Endothelial cell (in vitro differentiated cells): Measurements from ENCODE around the gene PSME1. TPM values are rescaled to one million over a fixed set of nuclear protein-coding genes. Genes with fewer than 3 reads are reported as not detected.

Experiments
- DNase-seq: peaks from one replicate; pipeline ENCODE4 v3.0.0; 2021; ENCODE audit warnings: low spot score
- H3K27ac Mint-ChIP-seq: one replicate; pipeline ENCODE4 v1.8.0; 2021; ENCODE audit warnings: mixed read lengths, inconsistent platforms; ENCODE audit not compliant: unreplicated experiment
- H3K27me3 Mint-ChIP-seq: one replicate; pipeline ENCODE4 v1.8.0; 2021; ENCODE audit warnings: mild to moderate bottlenecking, moderate library complexity, mixed read lengths, inconsistent platforms; ENCODE audit not compliant: unreplicated experiment
- H3K36me3 Mint-ChIP-seq: one replicate; pipeline ENCODE4 v1.8.0; 2021; ENCODE audit warnings: mild to moderate bottlenecking, low read depth, mixed read lengths, inconsistent platforms; ENCODE audit not compliant: unreplicated experiment
- H3K4me1 Mint-ChIP-seq: one replicate; pipeline ENCODE4 v1.8.0; 2021; ENCODE audit warnings: mild to moderate bottlenecking, mixed read lengths, inconsistent platforms; ENCODE audit not compliant: unreplicated experiment
- H3K4me3 Mint-ChIP-seq: one replicate; pipeline ENCODE4 v1.8.0; 2021; ENCODE audit warnings: mild to moderate bottlenecking, mixed read lengths, inconsistent platforms; ENCODE audit not compliant: unreplicated experiment
- H3K9me3 Mint-ChIP-seq: one replicate; pipeline ENCODE4 v1.8.0; 2021; ENCODE audit warnings: mixed read lengths, inconsistent platforms; ENCODE audit not compliant: unreplicated experiment
- total RNA-seq: library from RNA; stranded (reverse); fragmentation: NEBNext Ultra II Directional; extraction: Animal tissue kit (Norgen Biotek cat#: 25700); gene quantifications from one replicate; pipeline ENCODE4 v1.2.1, GENCODE V29; 2021; ENCODE audit not compliant: unreplicated experiment
- TF ChIP-seq, protein P1 (sequence below): fragments of 200-600 bp; sonication (generic); IDR thresholded peaks from one replicate; pipeline ENCODE4 v1.5.0; 2021; ENCODE audit warnings: antibody characterized with exemption; ENCODE audit not compliant: unreplicated experiment

PSME1 gene
- total RNA-seq, 1 donor from 2014 or later, result 43.6 TPM

- Mint-ChIP-seq H3K4me3 (peak overlapping the region; percentile 42), H3K9me3 (no peaks in the 10 kb centered on the region), H3K27ac (no peak overlapping the region), H3K4me1 (peaks cover 8% of the 10 kb centered on the region), H3K36me3 (peaks cover 32% of the 10 kb centered on the region), H3K27me3 (peaks cover 7% of the 10 kb centered on the region)
- TF ChIP-seq, protein P1, sequence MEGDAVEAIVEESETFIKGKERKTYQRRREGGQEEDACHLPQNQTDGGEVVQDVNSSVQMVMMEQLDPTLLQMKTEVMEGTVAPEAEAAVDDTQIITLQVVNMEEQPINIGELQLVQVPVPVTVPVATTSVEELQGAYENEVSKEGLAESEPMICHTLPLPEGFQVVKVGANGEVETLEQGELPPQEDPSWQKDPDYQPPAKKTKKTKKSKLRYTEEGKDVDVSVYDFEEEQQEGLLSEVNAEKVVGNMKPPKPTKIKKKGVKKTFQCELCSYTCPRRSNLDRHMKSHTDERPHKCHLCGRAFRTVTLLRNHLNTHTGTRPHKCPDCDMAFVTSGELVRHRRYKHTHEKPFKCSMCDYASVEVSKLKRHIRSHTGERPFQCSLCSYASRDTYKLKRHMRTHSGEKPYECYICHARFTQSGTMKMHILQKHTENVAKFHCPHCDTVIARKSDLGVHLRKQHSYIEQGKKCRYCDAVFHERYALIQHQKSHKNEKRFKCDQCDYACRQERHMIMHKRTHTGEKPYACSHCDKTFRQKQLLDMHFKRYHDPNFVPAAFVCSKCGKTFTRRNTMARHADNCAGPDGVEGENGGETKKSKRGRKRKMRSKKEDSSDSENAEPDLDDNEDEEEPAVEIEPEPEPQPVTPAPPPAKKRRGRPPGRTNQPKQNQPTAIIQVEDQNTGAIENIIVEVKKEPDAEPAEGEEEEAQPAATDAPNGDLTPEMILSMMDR, result no peak
- DNase-seq, result no peak
Measured at GRCh38 chr14:24179294-24179960, 43.4 kb downstream of the PSME1 start.

DNA sequence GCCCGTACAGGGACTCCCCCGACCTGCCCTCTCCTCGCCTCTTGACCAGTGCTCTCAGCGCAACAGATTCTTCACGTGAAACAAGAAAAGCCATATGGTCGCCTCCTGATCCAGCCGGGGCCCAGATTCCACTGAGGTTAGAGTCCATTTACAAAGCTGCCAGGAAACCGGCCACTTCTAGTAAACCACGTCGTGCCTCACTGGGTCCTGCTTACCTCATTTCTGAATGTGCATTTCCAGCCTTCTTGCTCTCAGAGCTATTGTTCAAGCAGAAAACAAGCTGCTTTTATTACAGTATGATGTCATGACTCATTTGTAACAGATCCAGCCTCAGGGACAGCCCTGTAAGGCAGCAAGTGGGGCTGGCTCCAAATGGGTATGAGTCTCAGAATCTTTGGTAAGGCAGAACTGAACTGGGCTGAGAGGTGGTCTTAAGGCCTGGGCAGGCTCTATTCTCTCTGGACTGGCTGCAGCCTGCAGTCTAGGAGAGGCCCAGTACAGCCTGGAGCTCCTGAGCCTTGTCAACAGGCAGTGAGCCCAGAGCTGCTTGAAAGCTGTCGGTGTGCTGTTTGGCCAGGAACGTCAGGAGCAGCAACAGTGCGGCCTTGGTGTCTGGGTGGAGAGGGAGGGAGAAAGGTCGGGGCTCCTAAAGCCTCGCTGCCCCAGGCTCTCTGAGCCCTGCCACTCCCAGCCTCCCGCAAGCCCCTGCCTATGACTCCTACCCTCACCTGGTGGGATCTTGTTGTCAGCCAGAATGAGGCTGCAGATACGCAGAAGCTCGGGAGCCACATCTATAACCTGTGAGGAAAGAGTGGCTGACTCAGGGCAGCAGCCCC, 44.2 kb downstream of the PSME1 start:
- Mint-ChIP-seq H3K4me3 (no peak overlapping the region), H3K36me3 (peaks cover 26% of the 10 kb centered on the region), H3K27me3 (peaks cover 8% of the 10 kb centered on the region), H3K27ac (no peak overlapping the region), H3K9me3 (no peaks in the 10 kb centered on the region), H3K4me1 (peaks cover 8% of the 10 kb centered on the region)
- TF ChIP-seq, protein P1, result no peak
- DNase-seq, result no peak

GRCh38 chr14:24181371-24182077, 45.5 kb downstream of the PSME1 start:
- Mint-ChIP-seq H3K27ac (no peak overlapping the region), H3K9me3 (no peaks in the 10 kb centered on the region), H3K4me3 (no peak overlapping the region), H3K36me3 (peaks cover 26% of the 10 kb centered on the region), H3K27me3 (peaks cover 8% of the 10 kb centered on the region), H3K4me1 (peaks cover 8% of the 10 kb centered on the region)
- no peak for DNase-seq
- TF ChIP-seq, protein P1, result no peak

- H3K9me3 Mint-ChIP-seq, result no peaks in the 10 kb centered on the region
- H3K27ac Mint-ChIP-seq, result no peak overlapping the region
- H3K4me3 Mint-ChIP-seq, result peak overlapping the region; percentile 27
- DNase-seq, result no peak
- TF ChIP-seq, protein P1, result no peak
- peaks cover 14% of the 10 kb centered on the region for H3K27me3 Mint-ChIP-seq
- H3K4me1 Mint-ChIP-seq, result peaks cover 11% of the 10 kb centered on the region
- peaks cover 25% of the 10 kb centered on the region for H3K36me3 Mint-ChIP-seq
Measured at GRCh38 chr14:24182110-24182882, 46.3 kb downstream of the PSME1 start.
